GM19438 (cell line): ENCODE data around the gene ZBTB7C.

Experiments
- ATAC-seq: cut with Tn5 transposase; IDR thresholded peaks from one replicate; pipeline ENCODE4 v1.9.1; 2021; ENCODE audit warnings: low read depth; ENCODE audit not compliant: unreplicated experiment

The ZBTB7C gene

DNA sequence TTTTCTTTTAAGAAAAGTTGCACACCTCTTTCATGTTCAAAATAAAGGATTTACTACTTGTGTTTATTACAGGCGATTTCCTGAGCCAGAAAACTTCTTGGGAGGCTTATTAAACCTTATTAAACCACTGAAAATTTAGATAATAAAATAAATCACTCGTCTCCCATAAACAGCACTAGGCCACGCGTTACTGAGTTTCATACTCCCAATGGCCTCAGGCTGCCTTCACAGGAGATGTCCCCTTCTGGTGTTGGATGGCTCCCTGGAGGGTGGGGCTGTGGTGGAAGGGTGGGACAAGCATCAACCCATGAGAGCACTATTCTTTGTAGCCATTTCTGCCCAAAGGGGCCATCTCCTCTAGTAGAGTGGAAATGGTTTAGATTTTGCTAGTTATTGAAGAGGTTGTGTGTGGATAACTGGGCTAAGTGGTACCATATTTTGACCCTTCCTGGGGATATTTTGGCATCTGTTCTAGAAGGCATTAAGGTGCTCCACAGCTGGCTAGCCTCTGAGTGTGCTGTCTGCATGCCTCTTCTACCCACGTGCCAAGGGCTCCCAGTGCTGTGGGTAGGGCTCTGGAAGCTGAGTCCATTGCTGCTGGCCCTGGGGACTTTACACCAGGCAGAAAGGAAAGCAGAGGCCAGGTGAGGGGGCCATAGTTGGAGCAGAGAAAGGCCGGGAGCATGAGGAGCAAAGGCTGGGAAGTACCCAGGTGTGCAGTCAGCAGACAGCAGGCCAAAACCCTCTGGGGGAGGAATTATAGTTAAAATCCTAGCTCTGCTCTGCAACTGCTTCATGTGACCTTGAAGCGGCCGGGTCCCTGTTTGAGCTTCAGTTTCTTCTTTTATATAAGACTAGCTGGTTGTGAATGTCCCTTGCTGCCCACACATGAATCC lies 357.0 kb downstream of the ZBTB7C start:
- ATAC-seq: no peak

DNA sequence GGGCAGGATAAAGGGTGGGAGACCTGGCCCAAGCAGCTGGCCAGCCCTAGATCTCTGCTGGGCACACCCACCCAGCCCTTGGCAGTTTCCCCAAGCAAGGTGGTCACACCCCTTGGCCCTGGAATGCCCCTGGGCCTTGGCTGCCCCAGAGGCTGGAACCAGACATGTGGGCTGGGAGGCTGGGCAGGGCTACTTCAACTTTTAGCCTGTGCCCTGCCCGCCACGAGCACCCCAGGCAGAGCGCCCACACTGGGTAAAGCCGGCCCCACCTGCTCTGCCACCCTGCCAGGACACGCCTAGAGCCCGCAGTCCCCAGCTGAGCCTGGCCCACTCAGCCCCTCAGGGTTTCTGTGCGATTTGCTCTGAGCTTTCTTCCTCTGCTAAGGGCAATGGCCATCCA lies 359.0 kb downstream of the ZBTB7C start:
- ATAC-seq: no peak

DNA sequence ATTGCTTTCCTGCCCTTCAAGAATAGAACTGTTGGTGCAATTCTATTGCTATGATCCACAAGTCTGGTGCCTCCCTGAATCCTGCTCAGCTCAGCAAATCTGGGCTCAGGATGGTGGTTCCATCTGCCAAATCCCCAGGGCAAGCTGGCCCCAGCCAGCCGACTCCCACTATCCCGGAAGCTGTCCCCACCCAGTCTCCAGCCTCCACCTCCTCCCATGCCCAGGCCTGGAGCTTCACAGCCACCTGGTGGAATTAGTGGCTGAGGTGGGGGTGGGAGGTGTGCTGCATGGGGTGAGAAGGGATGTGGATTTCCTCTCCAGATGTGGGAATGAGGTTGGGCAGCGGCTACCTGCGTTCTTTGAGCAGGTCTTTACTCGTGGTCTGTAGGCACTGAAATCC lies 359.4 kb downstream of the ZBTB7C start:
- no peak for ATAC-seq

GRCh38 chr18:48048251-48048650 lies 360.9 kb downstream of the ZBTB7C start:
- no peak for ATAC-seq

DNA sequence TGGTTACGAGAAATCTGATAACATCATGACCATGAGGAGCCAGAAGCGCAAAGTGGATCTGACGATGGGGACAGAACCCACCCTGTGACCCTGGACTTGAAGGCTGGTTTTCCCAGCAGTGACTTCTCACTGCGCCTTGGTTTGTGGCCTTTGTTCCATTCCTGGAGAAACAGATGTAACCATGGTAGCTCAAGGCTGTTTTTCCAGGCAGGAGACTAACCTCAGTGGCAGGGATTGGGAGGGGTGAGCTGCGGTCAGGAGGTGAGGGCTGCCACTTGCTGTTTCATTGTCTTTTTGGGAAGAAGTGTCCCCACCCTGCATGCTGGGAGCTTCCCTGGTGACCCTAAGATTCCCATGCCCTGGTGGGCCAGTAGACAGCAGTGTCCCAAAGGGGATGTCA lies 362.3 kb downstream of the ZBTB7C start:
- no peak for ATAC-seq

- no peak for ATAC-seq
Observed at GRCh38 chr18:48045744-48046143, 363.4 kb downstream of the ZBTB7C start.

GRCh38 chr18:48044944-48045343 lies 364.2 kb downstream of the ZBTB7C start:
- ATAC-seq: no peak

GRCh38 chr18:48043166-48043565 lies 366.0 kb downstream of the ZBTB7C start:
- ATAC-seq: no peak

DNA sequence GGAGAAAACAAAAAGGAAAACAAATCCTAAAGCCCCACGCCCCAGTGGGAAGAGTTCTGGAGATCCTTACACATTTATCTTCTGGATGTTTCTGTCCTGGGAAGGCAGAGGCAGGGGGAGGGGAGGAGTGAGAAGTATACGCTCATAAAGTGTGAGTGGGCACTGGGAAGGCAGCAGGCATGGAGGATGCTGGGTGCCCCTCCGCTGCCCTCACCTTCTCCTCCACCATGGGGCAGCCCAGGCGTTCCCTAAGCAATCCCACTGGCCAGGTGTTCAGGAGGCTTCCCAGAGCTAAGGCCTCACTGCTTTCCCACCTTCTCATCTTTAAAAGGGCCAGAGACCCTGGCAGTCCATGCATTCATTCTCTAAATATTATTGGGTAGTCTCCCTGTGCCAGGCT lies 366.8 kb downstream of the ZBTB7C start:
- no peak for ATAC-seq

GRCh38 chr18:48040457-48041110 lies 368.6 kb downstream of the ZBTB7C start:
- ATAC-seq: no peak

DNA sequence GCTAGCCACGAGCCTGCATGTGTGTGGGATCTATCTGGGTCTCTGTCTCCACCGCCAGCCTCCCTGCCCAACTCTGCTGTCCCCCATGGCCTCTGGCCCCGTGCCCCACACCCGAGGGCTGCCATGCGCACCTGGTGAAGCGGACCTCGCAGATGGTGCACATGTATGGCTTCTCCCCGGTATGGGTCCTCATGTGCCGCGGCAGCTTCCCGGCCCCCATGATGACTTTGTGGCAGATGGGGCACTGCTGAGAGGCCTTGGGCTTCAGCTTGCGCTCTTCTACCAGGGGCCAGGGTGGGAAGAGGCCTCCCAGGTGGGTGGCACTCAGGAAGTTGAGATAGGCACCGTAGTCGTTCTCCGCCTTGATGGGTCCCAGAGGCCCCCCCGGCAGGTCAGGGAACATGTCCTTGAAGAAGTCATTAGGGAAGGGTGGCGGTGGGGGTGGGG lies 369.4 kb downstream of the ZBTB7C start:
- ATAC-seq: no peak

DNA sequence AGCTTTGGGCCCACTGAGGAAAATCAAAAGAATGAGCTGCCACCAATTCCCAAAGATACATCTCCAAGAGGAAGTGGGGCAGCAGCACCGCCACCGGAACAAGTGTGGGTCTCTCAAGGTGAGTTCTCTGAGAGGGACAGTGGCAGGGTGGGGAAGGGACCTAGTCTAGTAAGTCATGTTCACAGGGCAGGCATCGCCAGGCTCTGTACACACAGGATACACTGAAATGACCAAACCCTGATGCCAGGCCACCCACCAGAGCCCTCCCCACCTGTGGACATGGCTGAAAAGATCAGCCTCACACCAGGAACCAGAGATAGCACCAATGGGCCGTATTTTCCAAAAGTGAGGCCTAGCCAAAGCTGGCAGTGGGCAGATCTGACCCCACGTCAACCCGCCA lies 370.5 kb downstream of the ZBTB7C start:
- ATAC-seq: no peak

DNA sequence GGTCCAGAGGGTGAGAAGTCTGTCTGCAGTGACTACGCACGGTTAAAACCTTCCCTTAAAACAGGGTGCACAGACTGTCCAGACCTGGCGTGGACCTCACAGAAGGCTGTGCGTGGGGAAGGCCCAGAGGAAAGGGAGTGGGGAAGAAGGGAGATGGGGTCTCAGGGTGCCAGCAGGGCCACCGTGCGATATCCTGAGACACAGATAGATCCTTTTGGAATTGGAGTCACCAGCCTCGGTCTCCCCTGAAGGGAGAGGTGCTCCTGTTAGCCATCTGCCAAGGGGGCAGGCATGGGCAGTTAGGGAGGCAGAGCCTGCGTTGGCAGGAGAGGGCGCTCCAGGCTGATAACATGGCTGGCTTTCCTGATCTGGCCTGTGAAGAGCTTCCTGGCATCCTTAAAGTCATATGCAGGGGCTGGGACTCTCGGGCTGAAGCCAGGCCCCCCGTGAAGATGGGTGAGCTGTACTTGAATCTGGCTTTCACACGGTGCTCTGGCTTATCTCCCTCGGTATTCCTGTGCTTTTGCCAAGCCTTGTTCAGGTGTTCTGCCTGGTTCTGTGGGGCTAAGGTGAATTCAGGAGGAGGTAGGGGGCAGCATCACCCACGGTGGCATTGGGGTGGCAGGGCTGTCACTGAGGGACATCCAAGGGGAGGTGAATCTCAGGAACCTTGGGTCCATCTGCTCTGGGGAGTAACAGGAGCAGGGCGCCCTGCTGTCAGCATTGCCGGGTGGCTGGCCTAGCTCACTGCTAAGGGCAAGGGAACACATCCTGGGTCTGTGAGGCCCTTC lies 371.5 kb downstream of the ZBTB7C start:
- no peak for ATAC-seq

- no peak for ATAC-seq
Observed at GRCh38 chr18:48036641-48037421, 372.4 kb downstream of the ZBTB7C start.

DNA sequence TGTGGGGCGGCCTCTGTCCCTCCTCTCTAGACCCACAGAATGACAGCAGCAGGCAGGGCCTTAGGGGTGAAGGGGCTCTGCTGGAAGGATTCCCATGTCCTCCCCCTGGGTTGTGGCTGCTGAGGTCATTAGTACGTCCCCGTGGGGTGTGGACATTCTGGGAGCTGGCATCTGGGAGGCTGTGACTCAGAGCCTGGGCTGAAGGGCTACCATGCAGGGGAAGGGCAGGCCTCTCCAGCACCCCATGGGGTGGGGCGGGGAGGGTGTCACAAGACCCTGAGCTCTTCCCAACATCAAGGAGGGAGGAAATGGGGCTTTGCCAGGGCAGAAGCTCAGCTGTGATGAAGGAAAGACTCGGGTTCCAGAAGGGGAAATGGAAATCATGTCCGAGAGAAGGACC lies 373.0 kb downstream of the ZBTB7C start:
- ATAC-seq: no peak

DNA sequence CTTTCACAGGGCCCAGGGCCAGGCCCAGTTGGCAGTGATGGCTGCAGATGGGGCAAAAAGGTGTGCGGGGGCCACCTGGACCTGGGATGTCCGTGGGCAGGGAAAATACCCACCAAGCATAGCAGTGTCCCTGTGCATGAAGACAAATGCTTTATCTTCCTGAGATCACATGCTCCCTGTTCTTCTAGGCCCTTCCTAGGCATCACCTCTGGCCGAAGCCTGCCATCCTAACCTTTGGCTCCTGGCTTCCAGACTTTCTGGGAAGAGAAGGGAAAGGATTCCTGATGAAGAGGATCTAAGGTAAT lies 373.7 kb downstream of the ZBTB7C start:
- no peak for ATAC-seq

DNA sequence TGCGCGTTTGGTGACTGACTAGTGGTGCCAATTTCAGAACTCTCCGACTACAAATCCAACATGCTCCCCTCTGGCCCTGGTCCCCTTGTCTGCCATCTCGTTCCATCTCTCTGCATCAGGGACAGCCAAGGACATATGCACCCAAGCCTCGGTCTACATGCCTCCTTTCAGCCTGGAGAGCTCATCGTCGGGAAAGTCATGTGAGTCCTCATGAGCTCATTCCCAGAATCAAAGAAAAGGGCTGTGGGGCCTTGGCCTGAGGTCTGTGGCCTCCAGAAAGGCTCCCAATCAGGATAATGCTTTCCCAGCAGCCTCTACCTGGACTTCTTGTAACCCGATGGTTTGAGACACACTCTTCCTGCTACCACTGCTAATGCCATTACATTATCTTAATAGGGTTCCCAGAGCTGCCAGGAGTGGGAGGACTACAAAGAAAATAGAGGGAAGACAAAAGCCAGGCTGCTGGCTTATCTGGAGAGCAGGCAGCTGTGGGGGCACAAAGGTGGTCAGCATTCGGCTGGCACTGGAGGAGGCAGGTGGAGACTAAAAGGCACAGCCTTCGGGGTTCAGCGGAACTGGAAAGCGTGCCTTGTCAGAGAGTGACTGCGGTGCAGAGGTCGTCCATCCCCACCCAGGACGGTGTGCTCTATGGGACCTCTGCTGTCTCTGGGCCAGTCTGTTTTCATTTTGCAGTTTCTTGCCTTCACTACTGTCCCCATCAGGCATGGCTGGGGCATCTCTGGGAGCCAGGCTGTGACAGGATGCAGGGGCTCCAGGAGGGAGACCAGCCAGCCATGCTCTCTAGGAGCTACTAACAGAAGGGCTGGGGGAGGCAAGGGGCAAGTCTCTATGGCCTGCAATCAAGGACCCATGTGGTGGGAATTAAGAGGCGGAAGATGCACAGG lies 374.3 kb downstream of the ZBTB7C start:
- no peak for ATAC-seq

DNA sequence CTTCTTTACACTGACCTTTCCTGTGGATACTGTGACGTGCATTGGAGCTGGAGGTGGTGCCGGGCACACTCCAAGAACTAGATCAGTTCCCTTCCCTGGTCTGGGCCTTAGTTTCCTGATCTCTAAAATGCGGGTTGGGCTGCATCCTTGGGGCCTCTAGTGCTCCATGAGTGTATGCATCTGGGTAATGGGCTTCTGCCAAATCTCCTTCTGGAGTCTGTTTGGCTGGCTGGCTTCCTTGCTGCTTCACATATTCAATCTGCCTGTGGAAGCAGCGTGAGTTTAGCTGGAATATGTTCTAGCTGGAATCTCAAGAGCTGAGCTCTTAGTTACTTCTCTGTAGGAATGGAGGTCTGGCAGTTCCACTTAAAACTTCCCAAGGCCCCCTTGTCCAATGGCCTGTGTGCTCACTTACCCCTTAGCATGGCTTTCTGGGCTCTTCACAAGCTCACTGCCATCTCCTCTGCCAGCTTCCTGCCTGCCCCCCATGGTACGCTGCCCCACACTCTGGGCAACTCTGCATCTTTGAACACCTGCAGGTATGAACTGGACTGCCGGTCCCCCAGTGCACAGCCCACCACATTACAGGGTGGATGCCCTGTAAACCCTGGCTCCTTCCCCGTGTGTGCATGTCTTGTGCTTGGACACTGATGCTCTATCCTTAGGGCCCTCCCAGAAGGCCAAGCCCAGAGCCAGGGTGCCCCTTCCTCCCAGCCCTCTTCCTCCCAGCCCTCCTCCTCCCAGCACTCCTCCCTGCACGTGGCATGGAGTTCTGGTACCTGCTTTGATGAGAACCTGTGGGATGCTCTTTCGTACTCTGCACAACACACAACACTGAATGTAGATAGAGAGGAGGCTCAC lies 375.2 kb downstream of the ZBTB7C start:
- no peak for ATAC-seq
